ENCODE data around the gene IWS1. TPM values are rescaled to one million over a fixed set of nuclear protein-coding genes. Genes with fewer than 3 reads are reported as not detected.

Gene IWS1
- total RNA-seq, 1 experiment from 2014 or later: 46.6 TPM

GRCh38 chr2:127551221-127551930 lies 25.1 kb upstream of the IWS1 start:
- Histone ChIP-seq H2AFZ (ENCODE audit: low read depth, low read length, poor library complexity, severe bottlenecking) (no peak overlapping the region), H4K20me1 (ENCODE audit: insufficient read depth) (no peaks in the 10 kb centered on the region), H3K9me3 (ENCODE audit: control insufficient read depth in 1 of 2, insufficient read depth in 1 of 2, low read depth in 1 of 2, low read length in 2 of 2) (no peaks in the 10 kb centered on the region), H3K27ac (ENCODE audit: low read depth, low read length) (no peak overlapping the region), H3K4me1 (ENCODE audit: control insufficient read depth in 1 of 2, insufficient read depth in 2 of 2, low read length in 2 of 2) (no peaks in the 10 kb centered on the region), H3K36me3 (ENCODE audit: control insufficient read depth in 1 of 2, insufficient read depth in 2 of 2, low read length in 2 of 2) (no peaks in the 10 kb centered on the region), H3K9ac (ENCODE audit: low read length) (no peak overlapping the region), H3K79me2 (ENCODE audit: insufficient read depth, low read length) (no peaks in the 10 kb centered on the region), H3K4me3 (replicated peaks in 1 of 2; ENCODE audit: low read depth in 1 of 2, low read length in 2 of 2) (no peak overlapping the region), H3K4me2 (ENCODE audit: low read length) (no peak overlapping the region), H3K27me3 (ENCODE audit: insufficient read depth, low read length) (peaks cover 26% of the 10 kb centered on the region; the same call in 1 of the 2 replicates), H3K9me2 (ENCODE audit: insufficient read depth) (no peaks in the 10 kb centered on the region)
- RAD21 ChIA-PET (ENCODE audit: low non-redundant PET in 1 of 2, low total read pairs in 2 of 2, uncharacterized antibody in 2 of 2, unreplicated experiment in 2 of 2): no interaction called here
- CTCF ChIA-PET: no interaction called here
- POLR2A ChIA-PET: interaction anchor here (1.0 kb wide), 1 partner anchor 25 kb away, joined by 3 read pairs; the partner anchor contains the start of gene IWS1
- intact Hi-C loops (cut with micrococcal nuclease): no loop called here
- TF ChIP-seq TCF7L2 (IDR thresholded peaks at IDR 0.05; ENCODE audit: borderline replicate concordance, extremely low read depth, insufficient read depth, insufficient read length) (no peak), ZNF274 (IDR thresholded peaks at IDR 0.05; ENCODE audit: low read depth, low read length) (no peak), EZH2 (IDR thresholded peaks at IDR 0.05) (no peak), RAD21 (IDR thresholded peaks at IDR 0.05; ENCODE audit: low read depth) (no peak), CTCF (IDR thresholded peaks at IDR 0.05 in 2 of 3, conservative IDR thresholded peaks at IDR 0.05 in 1 of 3; ENCODE audit: borderline replicate concordance in 1 of 3, insufficient read depth in 1 of 3, low read depth in 2 of 3, low read length in 2 of 3) (no peak), SP1 (IDR thresholded peaks at IDR 0.05; ENCODE audit: low read depth) (no peak), REST (IDR thresholded peaks at IDR 0.05; ENCODE audit: low read depth) (no peak), ZFX (IDR thresholded peaks at IDR 0.05) (no peak), ZBTB33 (IDR thresholded peaks at IDR 0.05; ENCODE audit: extremely low read depth, insufficient replicate concordance, low read length) (no peak), ELF1 (IDR thresholded peaks at IDR 0.05; ENCODE audit: borderline replicate concordance, low read depth) (no peak), ATF3 (IDR thresholded peaks at IDR 0.05) (no peak), POLR2A (IDR thresholded peaks at IDR 0.05; ENCODE audit: borderline replicate concordance, extremely low read depth, insufficient read depth, insufficient read length) (no peak), EZH2phosphoT487 (IDR thresholded peaks at IDR 0.05; ENCODE audit: borderline replicate concordance) (no peak), CEBPB (IDR thresholded peaks at IDR 0.05; ENCODE audit: low read depth) (no peak), POLR2AphosphoS5 (IDR thresholded peaks at IDR 0.05; ENCODE audit: low read depth, low read length) (no peak), MAX (IDR thresholded peaks at IDR 0.05) (no peak), FOSL1 (IDR thresholded peaks at IDR 0.05; ENCODE audit: low read depth) (no peak), JUND (IDR thresholded peaks at IDR 0.05) (no peak), CBX3 (IDR thresholded peaks at IDR 0.05; ENCODE audit: low read depth) (no peak)
- no peak for DNase-seq (ENCODE audit: low read depth, low spot score)
- ATAC-seq: no peak
- BruUV-seq (replicated peaks): no TSS peak

Measured in HCT116 (cell line).